CD4-positive, alpha-beta T cell treated with Interleukin-12 subunit alpha and Interleukin-12 subunit beta, for 1 hour (primary cell): ENCODE results near the gene B4GALNT3.
"Not testable (repeated sequence)": the region's sequence is repeated elsewhere in the genome, so short reads cannot be mapped to it uniquely, and the experiment has no call there.

ENCODE experiments used
- DNase-seq: peaks from one replicate; pipeline ENCODE4 v3.0.0-alpha.2; 2020

B4GALNT3 gene

DNA sequence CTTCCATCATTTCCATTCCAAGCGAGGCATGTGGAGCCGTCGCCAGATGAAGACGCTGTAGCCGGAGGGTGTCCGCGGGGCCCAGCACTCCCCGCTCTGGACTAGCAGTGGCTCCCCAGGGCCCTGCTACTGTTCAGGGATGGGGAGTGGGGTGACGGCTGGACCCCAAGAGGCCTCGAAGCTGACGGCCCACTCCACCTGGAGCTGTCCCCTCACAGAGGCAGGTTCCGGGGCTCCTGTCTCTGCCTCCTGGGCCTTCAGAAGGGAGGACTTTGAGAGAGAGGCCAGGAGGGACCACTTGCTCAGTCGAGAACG lies 101.6 kb downstream of the B4GALNT3 start:
- no peak for DNase-seq

- no peak for DNase-seq
Observed at GRCh38 chr12:561908-562593, 102.3 kb downstream of the B4GALNT3 start.

DNA sequence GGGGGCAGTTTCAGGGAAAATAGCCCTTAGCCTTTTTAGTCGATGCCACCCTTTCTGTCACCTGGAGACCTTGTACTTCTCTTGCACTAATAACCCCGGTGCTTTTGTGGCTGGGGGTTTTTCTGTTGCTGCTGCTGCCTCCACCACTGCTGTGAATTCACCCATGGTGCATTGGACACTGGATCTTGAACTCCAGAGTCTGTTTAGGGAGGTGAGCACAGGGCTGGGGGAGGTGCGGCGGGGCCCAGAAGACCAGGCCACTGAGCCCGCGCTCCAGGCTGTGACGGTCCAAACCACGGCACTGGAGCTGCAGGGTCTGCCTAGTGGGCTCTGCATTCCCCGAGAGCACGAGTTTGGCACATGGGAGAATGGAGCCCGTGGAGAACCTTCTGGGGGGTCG lies 102.9 kb downstream of the B4GALNT3 start:
- no peak for DNase-seq

DNA sequence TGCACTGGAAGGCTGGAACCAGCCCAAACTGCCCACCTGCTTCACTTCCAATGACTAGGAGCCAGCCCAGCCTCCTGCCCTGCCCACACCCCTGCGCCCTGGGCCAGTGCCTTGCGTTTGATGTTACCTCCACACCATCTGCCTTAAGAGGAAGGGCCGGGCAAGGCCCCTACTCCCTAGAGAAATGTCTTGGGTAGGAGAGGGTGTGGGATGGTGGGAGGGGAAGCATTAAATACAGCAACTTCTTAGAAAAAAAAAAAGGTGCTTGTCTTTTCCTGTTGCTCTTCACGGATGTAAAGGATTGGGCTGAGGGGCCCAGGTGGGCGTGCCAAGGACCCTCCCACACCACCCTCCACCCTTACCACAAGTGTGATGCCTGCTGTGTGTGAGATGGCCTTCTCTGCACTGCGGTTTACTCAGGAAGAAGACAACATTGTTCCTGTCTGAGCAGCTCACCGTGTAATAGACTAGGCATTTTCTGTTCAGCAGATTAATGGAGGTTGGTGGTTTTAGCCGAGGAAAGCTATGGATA lies 103.6 kb downstream of the B4GALNT3 start:
- peak; percentile 76 for DNase-seq

DNA sequence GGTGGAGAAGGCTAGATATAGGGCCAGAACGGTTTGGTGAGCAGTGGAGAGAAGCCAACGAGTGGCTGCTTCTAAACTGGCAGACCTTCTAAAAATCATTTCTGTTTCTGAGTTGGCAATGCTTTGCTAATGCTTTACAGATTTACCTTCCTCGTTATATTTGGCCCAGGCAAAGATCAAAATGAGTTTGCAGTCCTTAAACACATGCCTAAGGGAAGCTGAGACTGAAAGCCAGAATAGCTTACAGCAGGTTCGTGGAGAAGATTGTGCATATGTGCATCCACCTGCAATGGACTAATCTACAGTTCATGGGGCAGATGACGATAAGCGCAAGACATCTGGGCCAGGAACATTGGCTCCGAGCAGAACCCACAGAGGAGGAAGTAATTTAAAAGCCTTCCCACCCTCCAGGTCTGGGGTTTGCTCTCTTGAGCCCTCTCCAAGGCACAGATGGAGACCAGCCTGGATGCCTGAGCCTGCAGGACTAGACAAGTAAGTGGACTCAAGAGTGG lies 104.1 kb downstream of the B4GALNT3 start:
- DNase-seq, result no peak

- DNase-seq, result no peak
Observed at GRCh38 chr12:565161-565560, 105.4 kb downstream of the B4GALNT3 start.

- no peak for DNase-seq
Observed at GRCh38 chr12:565589-566105, 105.9 kb downstream of the B4GALNT3 start.

GRCh38 chr12:568486-568885 lies 108.7 kb downstream of the B4GALNT3 start:
- DNase-seq, result no peak

DNA sequence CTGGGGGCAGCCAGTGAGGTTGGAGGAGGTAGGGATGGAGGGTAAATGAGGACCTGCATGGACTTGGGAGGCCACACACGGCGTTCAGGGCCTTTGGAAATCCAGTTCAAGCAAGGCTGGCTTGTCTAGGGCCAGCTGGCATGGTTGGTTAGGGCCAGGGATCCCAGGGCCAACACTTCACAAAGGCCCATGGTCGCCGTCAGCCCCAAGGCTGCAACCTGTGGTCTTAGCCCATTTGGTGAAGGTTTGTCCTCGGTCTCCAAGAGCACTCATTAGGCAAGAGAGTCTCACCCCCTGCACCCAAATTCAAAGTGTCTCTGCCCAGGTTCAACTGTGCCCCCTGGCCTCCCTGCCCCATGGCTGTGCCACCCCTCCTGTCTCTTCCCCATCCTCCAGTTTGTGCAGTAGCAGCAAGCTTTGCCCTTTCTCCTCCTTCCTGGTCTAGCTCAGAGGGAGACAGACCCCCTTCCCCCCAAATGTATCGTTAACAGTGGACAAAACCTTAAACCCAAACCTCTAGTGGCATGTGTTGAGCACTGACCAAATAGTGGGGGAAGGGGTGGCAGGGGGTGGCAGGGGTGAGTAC lies 109.4 kb downstream of the B4GALNT3 start:
- DNase-seq, result no peak

DNA sequence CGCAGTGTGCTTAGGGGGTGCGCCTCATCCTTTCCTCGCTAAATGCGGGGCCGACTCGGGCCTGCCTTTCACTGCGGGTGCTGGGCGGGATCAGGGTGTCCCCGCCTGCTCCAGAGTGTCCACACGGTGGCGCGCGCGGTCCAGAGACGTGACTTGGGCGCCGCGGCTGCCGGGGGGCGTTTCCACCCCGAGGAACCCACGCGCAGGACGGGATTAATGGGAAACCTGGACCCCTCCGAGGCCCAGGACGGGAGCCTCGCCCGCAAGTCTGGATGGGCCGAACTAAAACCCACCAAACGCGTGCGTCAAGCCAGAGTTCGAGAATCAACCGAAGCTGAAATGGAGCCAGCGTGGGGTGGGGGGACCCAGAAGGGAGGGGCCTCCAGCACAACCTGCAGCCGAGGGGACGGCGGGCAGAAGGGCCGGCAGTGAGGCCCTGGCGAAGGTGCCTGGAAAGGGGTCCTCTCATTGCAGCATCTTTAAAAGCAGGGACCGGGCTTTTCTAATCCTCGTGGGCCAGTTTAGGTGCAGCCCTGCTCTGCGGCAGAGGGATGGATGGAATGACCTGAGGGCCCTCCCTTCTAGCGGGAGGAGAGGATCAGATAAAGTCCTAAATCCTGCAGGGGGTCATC lies 110.2 kb downstream of the B4GALNT3 start:
- DNase-seq, result peak; percentile 85

DNA sequence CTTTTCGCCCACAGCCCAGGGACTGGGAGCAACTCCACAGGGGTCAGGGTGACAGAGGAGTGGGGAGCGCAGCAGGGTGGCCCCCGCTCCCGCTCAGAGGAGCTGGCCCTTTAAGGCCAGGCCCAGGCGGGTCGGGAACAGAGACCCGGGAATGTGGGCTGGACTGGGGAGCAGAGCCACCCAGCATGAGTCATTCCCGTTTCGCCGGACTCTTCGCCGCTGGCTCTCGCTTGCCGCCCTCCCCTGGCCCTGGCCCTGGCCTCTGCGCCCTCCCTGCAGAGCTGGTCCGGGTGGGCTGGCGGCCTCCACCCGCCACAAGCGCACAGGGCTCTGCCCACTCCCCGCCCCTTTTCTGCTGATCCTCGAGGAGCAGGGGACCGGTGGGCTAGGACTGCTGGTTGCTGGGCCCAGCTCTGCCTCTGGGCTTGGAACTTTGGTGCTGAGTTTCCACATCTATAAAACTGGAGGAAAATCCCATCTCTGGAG lies 110.7 kb downstream of the B4GALNT3 start:
- no peak for DNase-seq

GRCh38 chr12:570921-571794 lies 111.4 kb downstream of the B4GALNT3 start:
- no peak for DNase-seq

GRCh38 chr12:571795-572531 lies 112.2 kb downstream of the B4GALNT3 start:
- DNase-seq, result no peak

- no peak for DNase-seq
Observed at GRCh38 chr12:572532-572899, 112.8 kb downstream of the B4GALNT3 start.

DNA sequence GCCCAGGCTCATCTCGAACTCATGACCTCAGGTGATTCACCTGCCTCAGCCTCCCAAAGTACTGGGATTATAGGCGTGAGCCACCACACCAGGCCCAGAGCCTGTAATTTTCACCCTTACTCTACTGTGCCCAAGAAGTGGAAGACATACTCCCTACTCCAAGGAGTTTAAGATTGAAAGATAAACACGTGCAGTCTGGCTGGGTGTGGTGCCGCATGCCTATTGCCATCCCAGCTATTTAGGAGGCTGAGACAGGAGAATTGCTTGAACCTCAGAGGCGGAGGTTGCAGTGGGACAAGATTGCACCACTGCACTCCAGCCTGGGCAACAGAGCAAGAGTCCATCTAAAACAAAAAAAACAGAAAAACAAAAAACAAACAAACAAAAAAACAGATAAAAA lies 113.5 kb downstream of the B4GALNT3 start:
- no peak for DNase-seq

DNA sequence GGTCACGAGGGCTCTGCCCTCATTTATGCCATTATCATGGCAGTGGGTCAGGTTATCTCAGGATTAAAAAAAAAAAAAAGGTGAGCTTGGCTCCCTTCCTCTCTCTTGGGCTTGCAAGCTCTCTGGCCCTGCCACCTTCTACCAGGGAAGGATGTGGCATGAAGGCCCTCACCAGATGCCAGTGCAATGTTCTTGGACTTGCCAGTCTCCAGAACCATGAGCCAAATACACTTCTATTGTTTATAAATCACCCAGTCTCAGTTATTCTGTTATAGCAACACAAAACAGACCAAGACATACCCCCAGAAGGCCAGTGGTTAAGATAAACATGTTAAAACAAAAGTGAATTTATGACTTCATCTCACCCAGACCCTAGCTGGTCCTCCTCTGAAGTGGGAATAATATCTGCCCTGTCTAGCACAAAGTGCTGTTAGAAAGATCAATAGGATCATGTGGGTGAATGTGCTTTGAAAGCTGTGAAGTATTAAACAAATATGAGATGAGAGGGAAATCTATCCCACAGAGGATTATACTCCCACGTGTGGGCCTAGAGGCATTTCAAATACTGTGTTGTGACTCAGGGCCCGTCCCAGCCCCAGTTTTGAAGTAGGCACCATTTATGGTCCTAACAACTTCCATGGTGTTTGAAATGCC lies 114.9 kb downstream of the B4GALNT3 start:
- DNase-seq, result no peak

GRCh38 chr12:575129-575502 lies 115.4 kb downstream of the B4GALNT3 start:
- no peak for DNase-seq

GRCh38 chr12:575948-576614 lies 116.3 kb downstream of the B4GALNT3 start:
- DNase-seq, result peak; percentile 87

DNA sequence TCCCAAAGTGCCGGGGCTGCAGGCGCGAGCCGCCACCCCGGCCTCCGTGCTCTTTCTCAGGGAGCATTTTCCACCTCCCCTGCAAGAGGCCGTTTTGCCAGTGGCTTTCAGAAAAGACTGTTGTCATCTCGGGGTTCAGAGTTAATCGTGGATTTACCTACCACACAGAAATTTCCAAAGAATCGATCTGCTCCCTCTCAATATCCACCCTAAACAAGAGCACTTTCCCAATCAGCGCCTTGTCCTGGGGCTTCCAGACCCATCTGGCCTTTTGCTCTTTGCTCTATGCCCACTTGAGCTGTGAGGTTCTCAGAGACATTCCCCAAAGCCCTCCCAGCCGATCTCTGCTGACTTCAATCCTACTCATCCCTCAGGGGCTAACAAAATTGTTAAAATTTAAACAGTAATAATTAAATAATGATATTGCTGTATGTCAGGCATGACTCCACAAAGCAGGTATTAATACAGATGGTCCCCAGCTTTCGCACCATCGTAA lies 116.9 kb downstream of the B4GALNT3 start:
- DNase-seq, result no peak

DNA sequence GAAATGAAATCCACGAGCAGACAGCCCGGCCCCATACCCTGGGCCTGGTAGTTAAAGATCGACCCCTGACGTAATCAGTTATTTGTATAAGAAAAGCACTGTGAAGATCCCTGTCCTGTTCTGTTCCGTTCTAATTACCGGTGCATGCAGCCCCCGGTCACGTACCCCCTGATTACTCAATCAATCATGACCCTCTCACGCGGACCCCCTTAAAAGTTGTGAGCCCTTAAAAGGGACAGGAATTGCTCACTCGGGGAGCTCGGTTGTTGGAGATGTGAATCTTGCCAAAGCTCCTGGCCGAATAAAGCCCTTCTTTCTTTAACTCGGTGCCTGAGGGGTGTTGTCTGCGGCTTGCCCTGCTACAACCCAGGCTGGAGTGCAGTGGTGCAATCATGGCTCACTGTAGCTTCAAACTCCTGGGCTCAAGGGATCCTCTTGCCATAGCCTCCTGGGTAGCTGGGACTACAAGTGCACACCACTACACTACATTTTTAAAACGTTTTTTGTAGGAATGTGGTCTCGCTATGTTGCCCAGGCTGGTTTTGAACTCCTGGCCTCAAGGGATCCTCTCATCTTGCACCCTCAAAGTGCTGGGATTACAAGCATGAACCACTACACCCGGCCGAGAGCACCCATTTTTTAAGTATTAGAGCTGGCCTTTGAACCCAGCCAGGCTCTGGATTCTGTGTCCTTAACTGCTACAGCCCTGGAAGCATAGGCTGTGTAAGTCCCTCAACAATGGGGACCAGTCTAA lies 118.4 kb downstream of the B4GALNT3 start:
- not testable (repeated sequence) for DNase-seq
